ENCODE data around the gene UHRF1. TPM values are rescaled to one million over a fixed set of nuclear protein-coding genes. Genes with fewer than 3 reads are reported as not detected.

Gene UHRF1
- total and polyA plus RNA-seq, 7 donors: 0.17 to 1.9 (median 0.32) TPM

- no peak for DNase-seq
Measured at GRCh38 chr19:5006201-5006600, 96.9 kb downstream of the UHRF1 start.

GRCh38 chr19:5006821-5007220, 97.5 kb downstream of the UHRF1 start:
- 90 to 95% (median 93%) methylated on average over 13 of the region's 13 CpGs for WGBS, 3 donors
- no peak overlapping the region for H3K4me3 ChIP-seq
- no peak for ATAC-seq
- DNase-seq: no peak
- no peaks in the 10 kb centered on the region for H3K9me3 ChIP-seq
- TF ChIP-seq CTCF (IDR thresholded peaks at IDR 0.05): no peak
- H3K4me1 ChIP-seq: peaks cover 12% of the 10 kb centered on the region
- no peaks in the 10 kb centered on the region for H3K36me3 ChIP-seq (ENCODE audit: insufficient read depth in 1 of 2, low read depth in 1 of 2)
- H3K27ac ChIP-seq: no peak overlapping the region
- intact Hi-C loops (cut with DNase I): no loop called here
- H3K27me3 ChIP-seq (ENCODE audit: insufficient read depth in 3 of 3, low read length in 2 of 3): no peaks in the 10 kb centered on the region

More at GRCh38 chr19:5006201-5006600, 96.9 kb downstream of the UHRF1 start:
- no peak overlapping the region for H3K4me3 ChIP-seq
- WGBS, 3 donors: 59 to 78% (median 63%) methylated on average over 9 to 10 of the region's 10 CpGs
- H3K4me1 ChIP-seq: peaks cover 13% of the 10 kb centered on the region
- intact Hi-C loops (cut with DNase I): no loop called here
- no peak overlapping the region for H3K27ac ChIP-seq
- H3K9me3 ChIP-seq: no peaks in the 10 kb centered on the region
- no peaks in the 10 kb centered on the region for H3K36me3 ChIP-seq (ENCODE audit: insufficient read depth in 1 of 2, low read depth in 1 of 2)
- ATAC-seq: peak in 1 of 4 donors; percentile 24
- no peak for TF ChIP-seq CTCF (IDR thresholded peaks at IDR 0.05)
- no peaks in the 10 kb centered on the region for H3K27me3 ChIP-seq (ENCODE audit: insufficient read depth in 3 of 3, low read length in 2 of 3)

Other genes starting within 250 kb of the UHRF1 start
- 10 to 100 TPM; 11.4 to 24.0 (median 19.1) TPM for gene MYDGF, start 239.2 kb upstream of the UHRF1 start, total RNA-seq
- 100 to 1,000 TPM in 1 of 3 donors, 10 to 100 TPM in 2; 23.9 to 164 (median 40.0) TPM for gene MYDGF, start 239.2 kb upstream of the UHRF1 start, polyA plus RNA-seq
- 10 to 100 TPM; 55.9 to 97.4 (median 78.6) TPM for gene DPP9, start 185.7 kb upstream of the UHRF1 start, total RNA-seq
- gene DPP9, start 185.7 kb upstream of the UHRF1 start, polyA plus RNA-seq: 100 to 1,000 TPM in 2 of 3 donors, 10 to 100 TPM in 1; 64.6 to 138 (median 108) TPM
- 100 to 1,000 TPM; 135 to 210 (median 149) TPM for gene FEM1A, start 117.8 kb upstream of the UHRF1 start, total RNA-seq
- 100 to 1,000 TPM in 1 of 3 donors, 10 to 100 TPM in 2; 63.2 to 214 (median 96.3) TPM for gene FEM1A, start 117.8 kb upstream of the UHRF1 start, polyA plus RNA-seq
- gene TICAM1, start 77.8 kb upstream of the UHRF1 start, total RNA-seq: 10 to 100 TPM in 3 of 4 donors, 1 to 10 TPM in 1; 9.0 to 17.0 (median 14.2) TPM
- gene TICAM1, start 77.8 kb upstream of the UHRF1 start, polyA plus RNA-seq: 10 to 100 TPM in 1 of 3 donors, 1 to 10 TPM in 2; 7.4 to 11.4 (median 8.7) TPM
- 100 to 1,000 TPM in 2 of 4 donors, 10 to 100 TPM in 2; 67.2 to 251 (median 90.0) TPM for gene PLIN3, start 41.8 kb upstream of the UHRF1 start, total RNA-seq
- gene PLIN3, start 41.8 kb upstream of the UHRF1 start, polyA plus RNA-seq: 100 to 1,000 TPM in 2 of 3 donors, 10 to 100 TPM in 1; 75.3 to 309 (median 142) TPM
- not detected for gene ARRDC5, start 6.6 kb upstream of the UHRF1 start, total RNA-seq
- gene ARRDC5, start 6.6 kb upstream of the UHRF1 start, polyA plus RNA-seq: not detected
- 10 to 100 TPM; 22.9 to 45.9 (median 37.8) TPM for gene KDM4B, start 59.6 kb downstream of the UHRF1 start, total RNA-seq
- 10 to 100 TPM in 2 of 3 donors, 1 to 10 TPM in 1; 9.3 to 29.5 (median 19.9) TPM for gene KDM4B, start 59.6 kb downstream of the UHRF1 start, polyA plus RNA-seq